ENCODE data around the gene GYS2.

The GYS2 gene

GRCh38 chr12:21551841-21552465 is 52.7 kb downstream of the GYS2 start:
- peak; percentile 63 for DNase-seq

GRCh38 chr12:21547437-21547836 is 57.2 kb downstream of the GYS2 start:
- no peak for DNase-seq

GRCh38 chr12:21546716-21547115 is 57.9 kb downstream of the GYS2 start:
- no peak for DNase-seq

- no peak for DNase-seq
These were observed 59.1 kb downstream of the GYS2 start for GRCh38 chr12:21545557-21545956.

GRCh38 chr12:21543151-21543550 is 61.5 kb downstream of the GYS2 start:
- no peak for DNase-seq

GRCh38 chr12:21542403-21542802 is 62.2 kb downstream of the GYS2 start:
- DNase-seq: no peak

- DNase-seq: no peak
These were observed 62.9 kb downstream of the GYS2 start for GRCh38 chr12:21541773-21542172.

- no peak for DNase-seq
These were observed 64.8 kb downstream of the GYS2 start for GRCh38 chr12:21539797-21540196.

GRCh38 chr12:21538061-21538653 is 66.5 kb downstream of the GYS2 start:
- DNase-seq: no peak

GRCh38 chr12:21529456-21529855 is 75.2 kb downstream of the GYS2 start:
- DNase-seq: no peak

- no peak for DNase-seq
These were observed 75.7 kb downstream of the GYS2 start for GRCh38 chr12:21528953-21529352.

GRCh38 chr12:21527451-21528180 is 77.0 kb downstream of the GYS2 start:
- DNase-seq: peak; percentile 66

- DNase-seq: no peak
These were observed 77.8 kb downstream of the GYS2 start for GRCh38 chr12:21526721-21527345.

- DNase-seq: no peak
These were observed 78.6 kb downstream of the GYS2 start, which contains the start of gene SPX for GRCh38 chr12:21526053-21526452. SPX (plus strand) TSS chr12:21526296; CDS start chr12:21526473, 177 bp downstream.

GRCh38 chr12:21523148-21523547 is 81.5 kb downstream of the GYS2 start:
- DNase-seq: no peak

GRCh38 chr12:21521541-21521940 is 83.1 kb downstream of the GYS2 start:
- DNase-seq: no peak

- DNase-seq: no peak
These were observed 86.2 kb downstream of the GYS2 start for GRCh38 chr12:21518451-21518850.

- no peak for DNase-seq
These were observed 88.4 kb downstream of the GYS2 start for GRCh38 chr12:21516281-21516680.

- DNase-seq: no peak
These were observed 94.9 kb downstream of the GYS2 start for GRCh38 chr12:21509768-21510167.

- no peak for DNase-seq
These were observed 96.8 kb downstream of the GYS2 start for GRCh38 chr12:21507849-21508248.

- DNase-seq: no peak
These were observed 98.8 kb downstream of the GYS2 start for GRCh38 chr12:21505888-21506287.

GRCh38 chr12:21502872-21503271 is 101.8 kb downstream of the GYS2 start:
- DNase-seq: no peak

- no peak for DNase-seq
These were observed 102.5 kb downstream of the GYS2 start for GRCh38 chr12:21502164-21502496.
